GM18517 (cell line): ENCODE results near the gene TXNRD3.
"Not testable (repeated sequence)": the region's sequence is repeated elsewhere in the genome, so short reads cannot be mapped to it uniquely, and the experiment has no call there.

Experiments used
- ATAC-seq: cut with Tn5 transposase; IDR thresholded peaks from one replicate; pipeline ENCODE4 v1.9.1; 2021; ENCODE audit warnings: mild to moderate bottlenecking, moderate library complexity; ENCODE audit not compliant: unreplicated experiment

TXNRD3 gene

DNA sequence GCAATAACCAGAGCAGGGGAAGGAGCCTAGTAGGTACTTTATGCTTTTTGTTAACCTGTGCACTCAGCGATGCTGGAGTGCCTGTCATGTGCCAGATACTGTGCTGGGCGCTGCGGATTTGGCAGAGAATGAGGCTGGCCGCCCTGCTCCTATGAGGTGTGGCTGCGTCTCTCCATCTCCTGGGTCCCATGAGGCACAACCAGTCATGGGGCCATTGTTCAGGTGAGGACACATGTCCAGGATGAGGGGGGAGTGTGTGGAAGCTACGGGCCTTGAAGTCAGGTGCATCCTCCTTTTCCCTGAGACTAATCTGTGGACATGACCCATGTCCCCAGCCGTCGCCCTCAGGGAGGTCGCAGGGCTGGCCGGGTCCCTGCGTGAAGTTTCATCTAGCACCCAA lies 963 bp upstream of the TXNRD3 start:
- ATAC-seq: no peak

DNA sequence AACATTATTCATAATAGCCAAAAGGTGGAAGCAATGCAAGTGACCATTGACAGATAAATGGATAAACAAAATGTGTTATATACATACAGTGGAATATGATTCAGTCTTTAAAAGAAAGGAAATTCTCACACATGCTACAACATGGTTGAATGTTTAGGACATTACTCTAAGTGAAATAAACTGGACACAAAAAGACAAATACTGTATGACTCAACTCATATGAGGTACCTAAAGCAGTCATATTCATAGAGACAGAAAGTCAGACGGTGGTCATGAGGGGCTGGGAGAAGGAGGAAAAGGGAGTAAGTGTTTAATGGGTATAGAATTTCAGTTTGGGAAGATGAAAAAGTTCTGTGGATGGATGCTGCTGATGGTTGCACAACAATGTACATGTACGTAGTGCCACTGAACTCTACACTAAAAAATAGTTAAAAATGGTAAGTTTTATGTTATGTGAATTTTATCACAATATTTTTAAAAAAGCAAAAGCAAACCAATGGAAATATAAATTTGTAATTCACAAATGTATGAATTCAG lies 5.3 kb downstream of the TXNRD3 start:
- ATAC-seq: no peak

DNA sequence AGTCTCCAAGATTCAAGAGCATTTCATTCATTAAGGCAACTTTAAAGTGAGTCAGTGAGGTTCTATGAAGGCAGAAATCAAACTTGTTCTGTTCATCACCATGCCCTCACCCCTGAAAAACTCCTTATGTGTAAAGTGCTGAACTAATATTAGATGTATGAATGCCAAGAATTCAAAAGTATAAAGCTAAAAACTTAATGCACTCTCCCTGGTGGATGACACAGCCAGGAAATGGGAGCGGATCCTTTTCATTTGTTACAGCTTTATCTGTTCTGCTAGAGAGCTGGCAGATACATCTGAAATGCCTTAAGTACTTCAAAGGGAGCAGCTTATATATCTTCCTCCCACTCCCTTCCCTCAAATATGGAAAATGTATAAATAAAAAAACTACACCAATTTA lies 8.2 kb downstream of the TXNRD3 start:
- ATAC-seq: no peak

DNA sequence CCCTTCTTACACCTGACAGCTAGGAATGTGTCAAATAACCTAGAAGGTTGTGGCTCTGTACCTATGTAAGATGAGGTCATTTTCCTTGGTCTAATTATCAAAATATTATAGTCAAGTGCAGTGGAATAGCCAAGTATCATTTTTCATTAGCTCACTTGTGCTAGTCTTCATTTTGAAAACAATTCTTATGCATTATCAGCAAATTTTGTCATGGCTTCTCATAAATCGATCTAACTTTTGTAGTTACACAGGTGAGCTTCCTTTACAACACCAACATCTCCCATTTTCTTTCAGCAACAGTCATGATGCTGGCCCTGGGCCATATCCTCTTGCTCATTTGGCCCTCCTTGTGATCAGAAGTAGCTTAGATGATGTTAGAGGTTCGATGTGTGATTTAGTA lies 10.3 kb downstream of the TXNRD3 start:
- no peak for ATAC-seq

DNA sequence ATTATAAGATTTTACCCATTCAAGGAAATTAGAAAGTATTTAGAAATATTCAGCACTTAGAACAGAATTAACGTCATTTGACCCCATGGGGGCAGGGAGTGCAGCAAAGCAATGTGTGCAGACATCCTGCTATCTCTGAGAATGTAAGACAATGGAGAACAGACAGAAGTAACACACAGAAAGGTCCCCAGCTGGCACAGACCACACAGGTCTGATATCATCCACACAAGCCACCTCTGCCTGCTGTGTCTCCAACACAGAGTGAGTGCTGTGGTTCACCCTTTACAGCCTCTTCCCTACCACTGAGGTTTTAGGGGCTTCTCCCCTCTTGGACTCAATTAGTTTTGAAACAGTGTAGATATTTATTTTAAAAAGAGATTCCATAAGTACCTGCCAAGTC lies 16.1 kb downstream of the TXNRD3 start:
- ATAC-seq: no peak

DNA sequence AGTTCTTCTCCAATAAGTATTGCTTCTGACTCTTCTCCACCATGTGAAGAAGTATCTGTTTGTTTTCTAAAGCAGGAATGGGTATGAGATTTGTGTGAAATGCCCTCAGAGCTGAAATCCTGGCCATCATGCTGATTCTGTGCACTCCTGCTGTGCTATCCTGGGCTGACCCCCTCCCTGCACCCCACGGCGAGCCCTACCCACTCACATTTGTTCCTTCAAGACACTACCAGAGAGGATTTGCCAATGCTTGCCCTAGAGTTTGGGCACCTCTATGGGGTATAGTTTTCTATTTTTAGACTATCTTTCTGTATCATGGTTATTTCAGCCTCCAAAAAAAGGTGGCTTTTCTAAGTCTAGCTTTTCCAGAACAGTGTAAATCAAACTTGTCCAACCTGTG lies 18.5 kb downstream of the TXNRD3 start:
- ATAC-seq: no peak

DNA sequence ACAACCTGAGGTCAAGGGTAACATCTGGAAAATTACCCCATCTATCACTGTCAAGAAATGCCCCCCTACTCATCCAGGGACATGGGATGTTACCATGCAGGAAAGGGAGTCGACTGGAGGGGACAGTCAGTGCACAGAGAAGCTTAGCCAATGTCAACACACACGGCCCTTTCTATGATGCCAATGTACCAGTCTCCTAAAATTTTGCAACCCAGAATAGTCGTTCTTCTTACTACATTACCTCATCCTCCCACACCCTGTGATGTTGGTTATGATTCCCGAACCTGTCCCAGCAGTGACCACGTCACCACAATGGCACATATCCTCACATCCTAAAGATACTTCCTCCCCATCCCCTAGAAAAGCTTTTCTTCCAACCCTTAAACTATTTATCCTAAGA lies 20.1 kb downstream of the TXNRD3 start:
- no peak for ATAC-seq

DNA sequence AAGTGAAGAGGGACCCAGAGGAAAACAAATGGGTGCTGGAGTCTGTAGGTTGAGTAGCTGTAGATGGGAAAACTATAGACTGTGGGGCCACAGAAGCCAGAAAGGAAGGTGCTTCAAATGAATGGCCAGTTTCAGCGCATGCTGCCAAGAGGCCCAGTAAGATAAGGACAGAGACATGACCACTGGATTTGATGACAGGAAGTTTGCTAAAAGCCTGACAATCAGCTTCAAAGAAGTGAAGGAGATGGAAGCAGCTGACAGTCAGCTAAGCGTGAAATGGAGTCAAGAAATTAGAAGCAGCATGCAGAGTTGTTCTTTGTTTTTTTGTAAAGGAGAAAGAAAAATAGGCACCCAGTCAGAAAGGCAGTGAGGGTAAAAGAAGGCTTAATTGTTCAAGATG lies 24.9 kb downstream of the TXNRD3 start:
- ATAC-seq: no peak

DNA sequence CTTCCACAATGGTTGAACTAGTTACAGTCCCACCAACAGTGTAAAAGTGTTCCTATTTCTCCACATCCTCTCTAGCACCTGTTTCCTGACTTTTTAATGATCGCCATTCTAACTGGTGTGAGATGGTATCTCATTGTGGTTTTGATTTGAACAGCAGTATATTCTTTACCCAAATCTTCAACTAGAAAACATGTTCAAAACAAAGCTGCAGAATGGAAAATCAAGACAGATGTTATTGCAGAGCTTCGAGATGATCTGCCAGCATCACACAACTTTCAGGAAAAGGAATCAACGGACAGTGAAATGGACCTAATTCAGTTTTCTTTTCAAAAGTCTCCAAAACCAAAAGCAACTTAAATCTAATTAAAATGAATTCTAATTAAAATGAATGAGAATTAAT lies 29.2 kb downstream of the TXNRD3 start:
- not testable (repeated sequence) for ATAC-seq

DNA sequence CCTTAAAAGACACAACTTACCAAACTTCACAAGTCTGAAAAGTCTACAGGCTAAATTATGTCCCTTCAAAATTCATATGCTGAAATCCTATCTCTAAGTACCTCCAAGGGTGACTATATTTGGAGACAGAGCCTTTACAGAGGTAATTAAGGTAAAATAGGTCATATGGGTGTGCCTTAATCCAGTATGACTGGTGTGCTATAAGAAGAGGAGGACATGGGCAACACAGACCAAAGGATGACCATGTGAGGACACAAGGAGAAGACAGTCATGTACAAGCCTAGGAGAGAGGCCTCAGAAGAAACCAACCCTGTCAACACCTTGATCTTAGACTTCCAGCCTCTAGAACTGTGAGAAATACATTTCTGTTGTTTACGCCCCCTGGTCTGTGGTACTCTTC lies 32.2 kb downstream of the TXNRD3 start:
- ATAC-seq: no peak

DNA sequence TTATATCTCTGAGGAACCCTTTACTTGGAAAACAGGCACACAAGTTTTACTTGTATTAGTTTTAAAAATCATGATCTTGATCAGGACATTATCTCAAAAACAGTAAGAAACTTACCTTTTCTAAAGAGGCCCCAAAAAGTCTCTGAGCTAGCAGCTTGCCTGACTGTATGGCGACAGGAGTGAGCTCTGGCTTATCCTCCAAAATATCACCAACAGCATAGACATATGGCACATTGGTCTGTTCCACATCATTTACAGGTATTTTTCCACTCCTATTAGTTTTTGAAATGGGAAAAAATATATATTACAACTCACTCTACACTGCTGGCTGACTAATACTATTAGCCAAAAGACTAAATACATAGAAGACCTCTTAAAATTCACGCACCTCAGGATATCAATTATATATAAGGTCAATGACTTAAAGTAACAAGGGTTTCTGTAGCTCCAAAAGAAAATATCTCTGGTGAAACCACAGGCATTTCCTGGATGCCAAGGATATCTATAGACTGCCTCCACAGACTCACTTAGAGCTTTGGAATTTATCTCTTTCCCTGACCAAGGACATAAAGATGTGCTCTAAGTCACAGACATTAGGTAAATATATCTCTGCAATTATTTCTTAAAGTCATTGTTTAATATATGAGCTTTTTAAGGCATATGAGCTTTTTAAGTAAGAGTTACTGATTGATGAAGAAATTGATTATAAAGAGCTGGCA lies 33.1 kb downstream of the TXNRD3 start:
- no peak for ATAC-seq

DNA sequence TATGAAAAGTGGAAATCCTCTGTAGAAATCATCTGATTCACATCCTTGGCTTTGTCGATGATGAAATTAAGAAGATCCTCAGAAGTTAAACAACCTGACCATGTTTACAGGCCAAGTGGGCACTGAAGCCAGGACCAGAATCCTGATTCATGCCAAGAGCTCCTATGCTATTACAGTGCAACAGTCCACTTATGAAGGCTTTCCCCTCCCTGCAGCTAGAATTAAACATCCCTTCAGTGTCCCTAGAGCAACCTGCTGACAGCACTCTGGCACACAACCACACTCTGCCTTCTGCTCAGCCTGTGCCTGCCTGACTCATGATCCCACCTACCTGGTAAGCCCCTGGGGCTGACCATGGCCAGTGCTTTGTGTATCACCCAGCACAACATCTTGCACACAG lies 33.8 kb downstream of the TXNRD3 start:
- ATAC-seq: no peak

DNA sequence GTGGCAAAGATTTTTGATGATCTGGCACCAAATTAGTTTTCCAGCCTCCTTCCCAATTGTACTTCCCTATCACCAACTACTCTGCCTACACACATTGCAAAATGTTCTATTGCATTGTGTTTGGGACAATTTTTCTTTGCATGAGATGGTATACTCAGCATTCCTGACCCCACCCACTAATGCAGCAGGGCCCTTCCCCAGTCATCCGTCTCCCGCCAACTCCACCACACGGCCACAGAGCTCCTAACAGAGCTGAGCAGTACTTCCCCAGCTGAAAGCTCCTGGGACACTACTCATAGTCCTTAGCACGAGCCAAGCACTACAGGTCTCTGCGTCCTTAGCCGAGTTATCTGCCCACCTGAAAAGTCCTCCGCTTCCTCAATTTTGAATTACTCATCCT lies 34.2 kb downstream of the TXNRD3 start:
- no peak for ATAC-seq

DNA sequence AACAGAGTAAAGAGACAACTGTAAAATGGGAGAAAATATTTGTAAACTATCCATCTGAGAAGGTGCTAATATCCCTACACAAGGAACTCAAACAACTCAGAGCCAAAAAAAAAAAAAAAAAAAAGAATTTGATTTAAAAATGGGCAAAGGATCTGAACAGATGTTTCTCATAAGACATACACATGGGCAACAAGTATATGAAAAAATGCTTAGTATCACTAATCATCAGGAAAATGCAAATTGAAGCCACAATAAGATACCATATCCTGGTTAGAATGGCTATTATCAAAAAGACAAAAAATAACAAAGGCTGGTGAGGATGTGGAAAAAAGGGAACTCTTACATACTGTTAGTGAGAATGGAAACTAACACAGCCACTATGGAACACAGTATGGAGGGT lies 36.2 kb downstream of the TXNRD3 start:
- no peak for ATAC-seq

DNA sequence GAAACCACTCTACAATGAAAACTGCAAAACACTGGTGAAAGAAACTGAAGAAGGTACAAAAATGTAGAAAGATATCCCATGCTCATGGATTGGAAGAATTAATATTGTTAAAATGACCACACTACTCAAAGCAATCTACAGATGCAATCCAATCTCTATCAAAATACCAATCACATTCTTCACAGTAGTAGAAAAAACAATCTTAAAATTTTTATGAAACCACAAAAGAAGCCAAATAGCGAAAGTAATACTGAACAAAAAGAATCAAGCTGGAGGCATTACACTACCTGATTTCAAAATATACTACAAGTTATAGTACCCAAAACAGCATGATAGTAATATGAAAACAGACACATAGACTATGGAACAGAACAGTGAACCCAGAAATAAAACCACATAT lies 36.9 kb downstream of the TXNRD3 start:
- ATAC-seq: no peak

DNA sequence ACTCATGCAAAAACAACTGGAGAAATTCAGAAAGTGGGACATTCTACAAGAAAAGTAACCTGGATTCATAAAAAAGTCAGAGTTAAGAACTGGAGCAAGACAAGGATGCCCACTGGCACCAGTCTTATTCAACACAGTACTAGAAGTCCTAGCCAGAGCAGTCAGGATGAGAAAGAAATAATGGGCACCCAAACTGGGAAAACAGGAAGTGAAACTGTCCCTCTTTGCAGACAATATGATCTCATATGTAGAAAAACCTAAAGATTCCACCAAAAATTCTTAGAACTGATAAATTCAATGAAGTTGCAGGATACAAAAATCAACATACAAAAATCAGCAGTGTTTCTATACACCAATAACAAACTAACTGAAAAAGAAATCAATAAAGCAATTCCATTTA lies 37.4 kb downstream of the TXNRD3 start:
- ATAC-seq: no peak

DNA sequence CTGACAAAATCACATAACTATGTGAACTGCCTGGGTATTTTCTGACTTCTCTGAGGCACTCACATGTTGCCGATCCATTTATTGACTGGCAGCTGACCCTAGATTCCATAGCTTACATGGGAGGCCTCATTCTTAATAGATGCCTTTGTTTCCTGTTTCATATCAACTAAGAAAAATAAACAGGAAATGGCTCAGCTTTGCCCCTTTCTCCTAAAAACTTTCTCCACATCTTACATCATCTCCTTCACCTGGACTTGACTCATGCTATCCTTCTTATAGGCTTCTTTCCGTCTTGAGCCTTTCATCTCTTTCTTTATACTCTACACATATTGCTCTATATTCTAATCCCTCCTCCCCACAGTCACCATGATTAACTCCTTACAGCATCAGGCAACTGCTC lies 38.0 kb downstream of the TXNRD3 start:
- no peak for ATAC-seq

DNA sequence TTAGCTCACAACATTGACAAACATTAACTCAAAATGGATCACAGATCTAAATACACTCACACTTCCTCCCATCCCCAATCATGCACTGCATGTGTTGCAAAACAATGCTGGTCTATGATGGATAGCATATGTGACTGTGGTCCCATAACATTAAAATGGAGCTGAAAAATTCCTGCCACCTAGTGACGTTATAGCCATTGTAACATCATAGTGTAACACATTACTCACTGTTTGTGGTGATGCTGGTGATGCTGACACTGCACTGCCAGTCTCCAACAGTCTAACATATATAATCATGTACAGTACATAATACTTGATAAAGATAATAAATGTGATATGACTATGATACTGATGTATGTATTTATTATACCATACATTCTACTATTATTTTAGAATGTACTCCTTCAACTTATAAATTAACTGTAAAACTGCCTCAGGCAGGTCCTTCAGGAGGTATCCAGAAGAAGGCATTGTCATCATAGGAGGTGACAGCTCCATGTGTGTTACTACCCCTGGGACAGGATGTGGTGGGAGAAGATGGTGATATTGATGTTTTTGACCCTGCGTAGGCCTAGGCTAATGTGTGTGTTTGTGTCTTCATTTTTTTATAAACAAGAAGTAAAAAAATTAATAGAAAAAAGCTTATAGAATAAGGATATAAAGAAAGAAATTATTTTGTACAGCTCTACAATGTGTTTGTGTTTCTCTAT lies 41.3 kb downstream of the TXNRD3 start:
- no peak for ATAC-seq

DNA sequence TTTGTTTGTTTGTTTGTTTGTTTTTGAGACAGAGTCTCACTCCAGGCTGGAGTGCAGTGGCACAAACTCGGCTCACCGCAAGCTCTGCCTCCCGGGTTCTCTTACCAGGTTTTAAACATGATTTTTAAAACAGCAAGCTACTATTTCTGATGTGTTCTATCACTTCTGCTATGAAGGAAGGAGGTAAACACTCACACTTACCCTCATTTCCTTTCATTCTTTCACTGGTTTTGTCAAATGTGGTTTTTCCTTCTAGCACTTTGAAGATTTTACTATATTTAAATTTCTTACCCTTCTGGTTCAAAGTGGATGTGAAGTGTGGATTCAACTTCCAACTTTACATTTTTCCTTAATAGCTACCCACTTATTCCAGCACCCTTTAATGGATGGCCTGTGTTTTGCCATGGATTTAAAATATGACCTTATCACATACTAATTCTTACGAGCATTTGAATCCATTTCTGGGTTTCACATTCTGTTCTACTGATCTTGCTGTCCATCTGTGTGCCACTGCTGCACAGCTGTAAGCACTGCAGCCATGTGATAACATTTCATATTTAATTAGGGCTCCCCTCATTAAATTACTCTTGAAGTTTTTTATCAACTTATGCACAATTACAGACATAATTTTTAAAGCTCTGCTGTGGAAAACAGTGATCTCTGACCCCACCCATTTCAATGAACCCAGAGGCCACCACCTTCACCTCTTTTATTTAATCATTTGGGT lies 42.3 kb downstream of the TXNRD3 start:
- no peak for ATAC-seq

DNA sequence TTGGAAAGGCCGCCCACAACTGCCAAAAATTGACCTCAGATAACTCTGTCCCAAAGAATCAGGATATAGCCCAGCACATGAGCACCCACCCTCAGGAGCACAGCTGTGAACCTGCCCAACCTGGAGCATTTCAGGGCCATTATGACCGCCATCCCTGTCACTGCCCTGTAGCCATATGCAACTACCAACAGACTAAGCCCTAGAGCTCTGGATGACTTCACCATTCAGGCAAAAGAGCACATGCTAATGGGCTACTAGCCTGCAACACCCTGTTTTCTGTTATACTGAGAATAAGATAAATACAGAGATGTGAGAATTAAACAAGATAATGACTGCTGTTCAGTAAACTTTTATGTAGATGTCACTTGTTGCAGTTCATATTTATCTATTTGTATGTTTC lies 45.0 kb downstream of the TXNRD3 start:
- no peak for ATAC-seq

DNA sequence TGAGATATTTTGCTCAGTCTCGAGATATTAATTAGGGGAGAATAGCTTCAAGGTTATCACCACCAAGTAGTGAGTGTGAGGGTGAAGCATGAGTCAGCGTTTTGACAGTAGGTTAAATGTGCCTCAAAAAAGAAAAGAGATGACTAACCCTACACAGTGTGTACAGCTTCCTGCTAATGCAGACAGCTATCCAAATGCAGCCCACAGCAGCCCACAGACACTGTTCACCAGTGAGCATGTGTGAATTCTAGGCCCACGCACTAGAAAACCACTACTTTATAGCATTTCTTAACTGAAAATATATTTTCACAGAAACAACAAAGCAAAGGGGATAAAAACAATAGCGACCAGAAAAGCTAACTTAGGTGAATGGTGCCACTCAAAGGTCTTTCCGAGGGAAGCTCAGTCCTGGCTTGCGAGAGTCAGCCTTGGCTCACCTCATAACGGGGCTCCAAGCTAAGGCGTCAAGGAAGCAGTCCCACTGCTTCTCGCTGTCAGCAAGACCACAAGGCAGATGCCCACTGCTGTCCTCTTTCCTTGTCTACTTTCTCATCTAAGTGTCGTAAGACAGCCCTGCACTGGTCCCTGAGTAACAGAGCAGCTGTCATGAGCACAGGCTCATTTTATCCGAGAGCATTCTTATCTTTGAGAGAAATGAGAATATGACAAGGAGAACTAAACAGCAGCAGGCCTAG lies 47.6 kb downstream of the TXNRD3 start:
- ATAC-seq: no peak
